Skeletal muscle tissue (tissue), 4 donors: ENCODE results near the gene RBFOX1. TPM values are rescaled to one million over a fixed set of nuclear protein-coding genes. Genes with fewer than 3 reads are reported as not detected.

ENCODE experiments used
- H3K27ac ChIP-seq: one replicate; pipeline ENCODE4 v1.7.0; 2013; ENCODE audit warnings: mild to moderate bottlenecking, low read depth, low read length, inconsistent platforms
- H3K27me3 ChIP-seq, 3 donors: one replicate each; pipeline ENCODE4 v1.7.0; 2013; ENCODE audit warnings: low read length in 3 of 3; ENCODE audit not compliant: control insufficient read depth in 3 of 3, insufficient read depth in 3 of 3
- H3K36me3 ChIP-seq, 3 donors: one replicate each; pipeline ENCODE4 v1.7.0; 2013; ENCODE audit warnings: low read length in 3 of 3; ENCODE audit not compliant: control insufficient read depth in 3 of 3, insufficient read depth in 3 of 3
- H3K4me1 ChIP-seq, 3 donors: one replicate each; pipeline ENCODE4 v1.7.0; 2013; ENCODE audit warnings: low read length in 3 of 3, mild to moderate bottlenecking in 3 of 3; ENCODE audit not compliant: control insufficient read depth in 3 of 3, insufficient read depth in 3 of 3
- H3K4me3 ChIP-seq, 3 donors: one replicate each; pipeline ENCODE4 v1.7.0; 2013; ENCODE audit warnings: low read length in 3 of 3
- H3K9ac ChIP-seq, 3 donors: one replicate each; pipeline ENCODE4 v1.7.0; 2013; ENCODE audit warnings: low read length in 3 of 3, mild to moderate bottlenecking in 3 of 3, moderate library complexity in 2 of 3, low read depth in 1 of 3
- H3K9me3 ChIP-seq, 3 donors: one replicate each; pipeline ENCODE4 v1.7.0; 2013; ENCODE audit warnings: low read length in 3 of 3; ENCODE audit not compliant: control insufficient read depth in 3 of 3
- total RNA-seq: library from RNA; depleted of rRNA; stranded (reverse); fragments of >200 nt; gene quantifications from one replicate; pipeline ENCODE4 v1.2.3, GENCODE V29; 2014
- donor health status: Osteomylitis.

RBFOX1 gene
- total RNA-seq, 1 donor from 2014 or later: 26.1 TPM

DNA sequence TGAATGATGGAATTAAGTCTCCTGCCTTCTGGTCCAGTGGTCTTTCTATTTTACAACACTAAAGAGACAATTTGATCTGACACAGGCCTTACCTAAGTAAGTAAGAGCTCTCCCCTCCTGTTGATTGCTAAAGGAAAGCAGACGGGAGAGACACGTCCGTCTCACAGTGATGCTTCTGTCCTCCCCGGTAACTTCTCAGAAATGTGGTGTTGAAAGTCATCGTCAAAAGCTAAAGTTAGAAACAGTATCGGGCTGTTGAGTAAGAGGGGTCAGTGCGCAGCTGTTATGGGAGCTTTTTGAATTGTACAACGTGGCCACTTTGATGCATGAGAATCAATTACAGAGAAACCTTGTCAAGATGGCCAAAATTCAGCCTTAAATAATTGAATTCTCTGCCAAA, 1.9 kb upstream of the RBFOX1 start:
- Histone ChIP-seq H3K4me3 (peak overlapping the region; percentile 57 to 68 (median 62)), H3K36me3 (no peaks in the 10 kb centered on the region), H3K9ac (peak overlapping the region; percentile 78 to 84 (median 83)), H3K27ac (peak overlapping the region; percentile 95), H3K9me3 (no peaks in the 10 kb centered on the region), H3K27me3 (no peaks in the 10 kb centered on the region), H3K4me1 (peaks cover 25 to 43% (median 32%) of the 10 kb centered on the region in 3 donors)

DNA sequence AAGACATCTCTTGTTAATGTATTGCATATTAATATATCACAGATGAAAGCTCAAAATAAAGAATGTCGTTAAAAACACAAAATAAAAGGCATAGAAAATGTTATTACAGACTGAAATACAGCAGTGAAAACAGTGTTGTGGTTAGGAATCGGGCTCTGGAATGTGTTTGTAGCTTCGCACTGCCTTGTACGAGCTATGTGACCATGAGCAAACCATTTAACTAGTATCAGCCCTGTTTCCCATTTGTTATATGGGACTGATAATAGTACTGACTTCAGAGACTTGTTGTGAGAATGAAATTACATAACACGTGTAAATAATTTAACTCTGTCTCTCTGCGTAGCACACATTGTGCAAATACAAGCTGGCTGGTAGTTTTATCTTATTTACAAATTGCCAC, 648 bp upstream of the RBFOX1 start:
- Histone ChIP-seq H3K4me1 (peaks cover 26 to 39% (median 38%) of the 10 kb centered on the region in 3 donors), H3K9me3 (no peaks in the 10 kb centered on the region), H3K27ac (peak overlapping the region; percentile 95), H3K4me3 (peak overlapping the region in 2 of 3 donors; percentile 79 to 86), H3K36me3 (no peaks in the 10 kb centered on the region), H3K9ac (peak overlapping the region; percentile 77 to 88 (median 87)), H3K27me3 (no peaks in the 10 kb centered on the region)

DNA sequence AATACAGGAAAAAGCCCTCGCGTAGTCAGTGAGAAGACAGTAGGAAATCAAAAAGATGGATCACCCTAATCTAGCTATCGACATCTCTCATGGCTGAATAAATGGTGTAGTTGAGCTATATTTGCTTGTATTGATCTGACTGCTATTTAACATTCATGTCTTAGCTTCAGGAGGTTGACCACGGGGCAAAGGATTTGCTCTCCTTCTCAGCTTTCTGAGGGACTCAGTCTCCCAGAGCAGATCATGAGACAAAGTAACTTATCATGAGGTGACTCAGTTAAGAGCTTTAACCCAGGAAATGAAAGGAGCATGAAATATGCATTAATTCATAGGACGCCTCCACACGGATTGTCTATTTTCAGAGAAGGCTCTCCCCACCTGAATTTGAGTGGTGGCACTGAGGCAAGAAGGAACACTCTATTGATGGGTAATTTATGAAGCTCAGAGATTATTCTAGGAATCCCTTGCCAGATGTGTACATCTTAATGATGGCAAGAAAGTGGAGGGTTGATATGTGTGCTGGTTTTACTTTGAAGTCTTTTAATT, 608 bp downstream of the RBFOX1 start:
- H3K9me3 ChIP-seq: no peaks in the 10 kb centered on the region
- no peaks in the 10 kb centered on the region for H3K27me3 ChIP-seq
- H3K4me1 ChIP-seq: peaks cover 28 to 45% (median 41%) of the 10 kb centered on the region in 3 donors
- peak overlapping the region; percentile 95 for H3K27ac ChIP-seq
- H3K4me3 ChIP-seq: peak overlapping the region; percentile 76 to 86 (median 79)
- peak overlapping the region; percentile 77 to 88 (median 87) for H3K9ac ChIP-seq
- no peaks in the 10 kb centered on the region for H3K36me3 ChIP-seq

DNA sequence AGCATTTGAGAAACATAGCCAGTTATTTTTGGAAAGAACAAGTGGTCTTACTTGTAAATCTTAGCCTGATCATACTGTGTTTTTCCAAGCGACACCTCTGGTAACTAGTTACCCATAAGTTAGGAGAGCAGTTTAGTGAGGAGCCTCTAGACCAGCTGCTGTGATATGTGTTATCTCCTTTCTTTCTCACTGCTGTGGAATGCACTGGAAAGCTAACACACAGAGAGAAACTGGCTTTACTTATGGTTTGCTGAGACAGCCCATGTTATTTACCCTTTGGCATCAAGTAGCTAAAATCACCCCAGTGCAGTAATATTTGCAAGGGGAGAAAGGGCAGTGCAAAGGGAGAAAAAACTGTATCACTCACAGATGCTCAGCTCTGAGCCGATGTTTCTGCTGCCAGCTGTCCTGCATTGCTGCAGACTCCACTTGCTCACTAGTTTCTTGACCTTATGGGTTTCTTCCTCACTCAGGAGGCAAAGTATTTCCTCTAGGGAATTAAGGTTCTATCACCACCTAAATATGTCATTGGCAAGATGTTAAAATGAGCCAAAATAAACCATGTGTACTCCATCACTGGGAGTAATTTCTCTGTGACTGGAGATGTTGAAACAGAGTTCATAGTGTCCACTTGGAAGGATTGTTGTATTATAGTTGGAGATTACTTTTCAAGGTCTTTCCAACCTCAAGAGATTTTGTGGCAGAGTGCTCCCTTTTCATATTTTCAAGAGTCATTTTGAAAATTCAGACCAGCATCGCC, 2.3 kb downstream of the RBFOX1 start:
- peak overlapping the region; percentile 76 to 86 (median 79) for H3K4me3 ChIP-seq
- H3K9me3 ChIP-seq: no peaks in the 10 kb centered on the region
- H3K27ac ChIP-seq: peak overlapping the region; percentile 95
- peak overlapping the region; percentile 77 to 88 (median 87) for H3K9ac ChIP-seq
- no peaks in the 10 kb centered on the region for H3K36me3 ChIP-seq
- H3K4me1 ChIP-seq: peaks cover 29 to 47% (median 46%) of the 10 kb centered on the region in 3 donors
- no peaks in the 10 kb centered on the region for H3K27me3 ChIP-seq

DNA sequence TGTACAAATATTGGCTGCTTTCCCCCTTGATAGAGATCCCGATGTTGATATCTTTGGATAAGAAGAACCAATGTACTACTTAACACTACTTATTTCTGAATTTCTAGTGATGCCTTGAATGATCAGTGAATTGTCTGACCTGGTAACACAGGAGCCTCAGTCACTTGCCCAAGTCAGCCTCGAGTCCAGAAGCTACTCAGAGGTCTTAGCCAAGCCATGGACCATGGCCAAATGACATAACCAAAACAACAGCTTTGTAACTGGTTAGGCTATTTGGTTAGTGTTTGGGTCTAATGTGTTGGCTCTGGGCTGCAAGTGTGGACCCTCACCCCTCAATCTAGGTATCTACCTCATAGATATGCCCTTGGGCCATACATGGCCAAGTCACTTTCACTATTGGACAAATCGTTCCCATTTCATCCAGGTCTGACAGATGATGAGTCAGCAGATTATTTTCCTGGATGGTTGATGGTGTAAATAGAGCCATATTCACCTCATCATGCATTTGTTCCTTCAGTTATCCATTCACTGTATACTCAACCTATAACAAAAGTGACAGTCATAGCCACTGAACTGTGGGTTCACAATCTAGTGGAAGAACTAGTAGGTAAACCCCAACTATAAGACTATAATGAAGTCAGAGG, 3.5 kb downstream of the RBFOX1 start:
- Histone ChIP-seq H3K9me3 (no peaks in the 10 kb centered on the region), H3K9ac (peak overlapping the region in 2 of 3 donors; percentile 3 to 25), H3K4me1 (peaks cover 27 to 51% (median 49%) of the 10 kb centered on the region in 3 donors), H3K27me3 (no peaks in the 10 kb centered on the region), H3K27ac (peak overlapping the region; percentile 95), H3K36me3 (no peaks in the 10 kb centered on the region), H3K4me3 (peak overlapping the region; percentile 33 to 79 (median 36))

DNA sequence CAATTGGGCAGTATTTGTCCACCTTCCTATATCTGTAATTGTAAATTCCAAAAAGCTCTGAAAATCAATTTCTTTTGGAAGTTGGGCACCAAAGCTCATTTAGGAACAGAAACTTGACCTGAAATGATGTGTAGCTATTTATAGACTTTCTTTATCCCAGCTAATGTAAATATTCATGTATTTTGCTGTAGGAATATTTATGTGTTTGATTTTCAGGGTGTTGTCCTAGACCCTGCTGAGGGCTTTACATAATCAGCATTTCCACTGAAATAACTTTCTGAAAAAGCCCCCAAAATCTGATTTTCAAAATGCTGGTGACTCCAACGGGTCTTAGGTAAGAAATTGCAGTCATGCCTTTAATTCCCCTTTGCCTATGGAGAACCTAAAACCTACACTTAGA, 4.1 kb downstream of the RBFOX1 start:
- Histone ChIP-seq H3K27me3 (no peaks in the 10 kb centered on the region), H3K4me3 (peak overlapping the region in 2 of 3 donors; percentile 6 to 36), H3K9ac (no peak overlapping the region), H3K27ac (peak overlapping the region; percentile 95), H3K36me3 (no peaks in the 10 kb centered on the region), H3K9me3 (no peaks in the 10 kb centered on the region), H3K4me1 (peaks cover 29 to 51% (median 49%) of the 10 kb centered on the region in 3 donors)

DNA sequence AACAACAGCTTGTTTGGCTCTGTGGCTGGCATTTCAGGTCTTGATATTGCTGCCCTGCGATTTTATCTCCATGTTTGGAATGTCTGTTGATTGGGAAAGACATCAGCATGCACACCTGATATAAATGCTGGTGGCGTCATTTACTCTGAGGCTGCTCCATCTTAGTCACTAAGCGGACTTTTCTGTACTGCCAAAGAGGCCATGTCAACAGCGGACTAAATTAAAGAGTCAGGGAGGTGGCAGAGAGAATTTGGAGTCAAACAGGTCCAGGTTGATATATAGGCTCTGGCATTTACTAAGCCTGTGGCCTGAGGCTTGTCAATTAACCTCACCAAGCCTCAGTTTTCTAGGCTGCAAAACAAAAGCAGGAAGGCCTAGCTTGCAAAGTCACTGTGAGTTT, 6.2 kb downstream of the RBFOX1 start:
- H3K9ac ChIP-seq: no peak overlapping the region
- peak overlapping the region; percentile 56 for H3K27ac ChIP-seq
- peak overlapping the region in 1 of 3 donors; percentile 17 for H3K4me3 ChIP-seq
- no peaks in the 10 kb centered on the region for H3K9me3 ChIP-seq
- H3K4me1 ChIP-seq: peaks cover 46 to 70% (median 58%) of the 10 kb centered on the region in 3 donors
- H3K36me3 ChIP-seq: no peaks in the 10 kb centered on the region
- no peaks in the 10 kb centered on the region for H3K27me3 ChIP-seq

DNA sequence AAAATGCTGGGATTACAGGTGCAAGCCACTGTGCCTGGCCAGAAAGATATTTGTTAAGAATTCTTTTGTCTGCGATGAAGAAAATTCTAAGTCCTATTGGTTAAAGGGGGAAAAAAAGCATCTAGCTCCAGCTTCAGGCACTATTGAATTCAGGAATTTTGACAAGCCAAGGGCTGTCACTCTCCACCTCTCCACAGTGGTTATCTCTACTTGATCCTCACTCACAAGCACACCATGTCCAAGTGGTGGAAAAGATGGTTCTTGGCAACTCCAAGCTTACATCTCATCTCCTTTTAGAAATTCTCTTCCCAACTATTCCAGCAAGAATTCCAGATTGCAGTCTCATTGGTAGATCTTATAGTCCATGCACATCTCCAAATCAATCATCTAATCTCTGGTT, 7.1 kb downstream of the RBFOX1 start:
- no peak overlapping the region for H3K9ac ChIP-seq
- no peaks in the 10 kb centered on the region for H3K27me3 ChIP-seq
- no peak overlapping the region for H3K4me3 ChIP-seq
- H3K4me1 ChIP-seq: peaks cover 48 to 72% (median 61%) of the 10 kb centered on the region in 3 donors
- no peak overlapping the region for H3K27ac ChIP-seq
- H3K36me3 ChIP-seq: no peaks in the 10 kb centered on the region
- H3K9me3 ChIP-seq: no peaks in the 10 kb centered on the region

DNA sequence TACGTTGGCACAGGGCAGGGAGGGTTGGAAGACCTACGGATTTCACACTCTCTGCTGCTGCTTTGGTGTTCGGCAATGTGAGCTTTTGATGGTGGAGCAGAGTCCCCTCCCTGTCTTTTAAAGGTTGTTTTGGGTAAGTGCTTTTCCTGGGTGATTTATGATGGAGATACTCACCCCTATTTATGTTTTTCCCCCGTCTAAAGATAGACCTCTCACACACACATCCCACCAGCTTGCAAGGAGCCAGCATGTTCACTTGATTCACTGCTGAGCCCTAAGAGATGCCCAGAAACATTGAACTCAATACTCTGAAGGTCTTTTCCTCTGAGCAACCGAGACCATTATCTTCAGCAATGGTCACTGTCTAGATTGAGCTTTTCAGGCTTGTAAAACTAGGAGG, 8.3 kb downstream of the RBFOX1 start:
- peak overlapping the region; percentile 37 for H3K27ac ChIP-seq
- H3K36me3 ChIP-seq: no peaks in the 10 kb centered on the region
- H3K4me3 ChIP-seq: peak overlapping the region in 1 of 3 donors; percentile 2
- no peaks in the 10 kb centered on the region for H3K27me3 ChIP-seq
- H3K4me1 ChIP-seq: peaks cover 56 to 76% (median 58%) of the 10 kb centered on the region in 3 donors
- H3K9ac ChIP-seq: peak overlapping the region in 2 of 3 donors; percentile 11 to 45
- no peaks in the 10 kb centered on the region for H3K9me3 ChIP-seq

DNA sequence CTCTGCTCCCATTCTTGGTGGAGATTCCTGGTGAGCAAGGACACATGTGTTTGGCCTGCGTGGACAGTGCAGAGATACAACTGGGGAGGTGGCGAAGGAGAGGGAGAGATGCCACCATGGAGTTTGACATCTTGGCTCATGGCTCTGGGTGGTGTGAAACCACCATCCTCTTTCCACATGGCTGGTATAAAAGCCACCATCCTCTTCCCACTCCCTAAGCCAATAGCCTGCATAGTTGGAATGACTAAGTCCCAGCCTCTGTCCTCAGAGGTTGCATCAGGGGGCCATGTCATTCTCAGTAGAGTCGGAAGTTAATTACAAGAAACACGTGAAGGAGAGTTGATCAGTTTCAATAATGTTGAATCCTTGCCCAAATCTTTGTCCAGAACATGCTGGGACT, 10.0 kb downstream of the RBFOX1 start:
- Histone ChIP-seq H3K27ac (no peak overlapping the region), H3K36me3 (no peaks in the 10 kb centered on the region), H3K4me1 (peaks cover 46 to 74% (median 49%) of the 10 kb centered on the region in 3 donors), H3K9me3 (no peaks in the 10 kb centered on the region), H3K4me3 (peak overlapping the region in 1 of 3 donors; percentile 9), H3K9ac (no peak overlapping the region), H3K27me3 (no peaks in the 10 kb centered on the region)
